GM19468 (cell line): Measurements from ENCODE around the gene PTPRN2.
A peak's percentile ranks its signal among the peaks of the same experiment; 100 is the strongest.
"Not testable (repeated sequence)": the region's sequence is repeated elsewhere in the genome, so short reads cannot be mapped to it uniquely, and the experiment has no call there.

Source experiments
- ATAC-seq: cut with Tn5 transposase; IDR thresholded peaks from one replicate; pipeline ENCODE4 v1.9.1; 2021; ENCODE audit warnings: mild to moderate bottlenecking, moderate library complexity, moderate number of reproducible peaks; ENCODE audit not compliant: unreplicated experiment; ENCODE audit errors: extremely low read depth

PTPRN2 gene

DNA sequence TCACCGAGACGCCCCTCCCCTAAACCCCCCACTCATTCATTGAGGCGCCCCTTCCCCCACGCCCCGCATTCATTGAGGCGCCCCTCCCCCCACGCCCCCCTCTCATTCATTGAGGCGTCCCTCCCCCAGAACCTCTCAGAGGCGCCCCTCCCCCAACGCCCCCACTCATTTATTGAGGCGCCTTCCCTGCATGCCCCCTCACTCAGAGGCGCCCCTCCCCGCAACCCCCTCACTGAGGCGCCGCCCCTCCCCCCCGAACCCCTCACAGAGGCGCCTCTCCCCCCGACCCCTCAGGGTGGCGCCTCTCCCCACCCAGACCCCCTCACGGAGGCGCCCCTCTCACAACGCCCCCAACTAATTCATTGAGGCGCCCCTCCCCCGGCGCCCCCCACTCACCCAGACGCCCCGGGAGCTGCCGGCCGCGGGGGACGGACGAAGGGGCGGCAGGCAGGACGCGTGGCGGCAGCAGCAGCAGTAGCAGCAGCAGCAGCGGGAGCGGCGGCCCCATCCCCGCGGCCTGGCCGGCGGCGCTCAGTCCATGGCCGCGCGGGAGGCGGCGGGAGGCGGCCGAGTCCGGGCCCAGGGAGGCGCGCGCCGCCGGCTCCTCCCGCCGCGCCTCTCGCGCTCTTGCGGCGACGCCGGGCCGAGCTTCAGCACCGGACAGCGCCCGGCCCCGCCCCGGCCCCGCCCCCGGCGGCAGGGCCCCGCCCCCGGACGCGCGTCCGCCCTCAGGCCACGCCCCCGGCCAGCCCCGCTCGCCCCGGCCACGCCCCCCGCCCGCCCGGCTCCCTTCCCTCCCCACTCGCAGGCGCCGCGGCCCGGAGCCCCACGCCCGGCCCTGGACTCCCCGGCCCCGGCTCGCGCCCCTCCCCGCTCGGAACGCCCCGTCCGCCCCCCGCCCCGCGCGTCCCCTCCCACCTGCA is at the start of gene PTPRN2:
PTPRN2 (minus strand) TSS at position 662 of the 923 bp plus-strand sequence.
- peak; percentile 43 for ATAC-seq

DNA sequence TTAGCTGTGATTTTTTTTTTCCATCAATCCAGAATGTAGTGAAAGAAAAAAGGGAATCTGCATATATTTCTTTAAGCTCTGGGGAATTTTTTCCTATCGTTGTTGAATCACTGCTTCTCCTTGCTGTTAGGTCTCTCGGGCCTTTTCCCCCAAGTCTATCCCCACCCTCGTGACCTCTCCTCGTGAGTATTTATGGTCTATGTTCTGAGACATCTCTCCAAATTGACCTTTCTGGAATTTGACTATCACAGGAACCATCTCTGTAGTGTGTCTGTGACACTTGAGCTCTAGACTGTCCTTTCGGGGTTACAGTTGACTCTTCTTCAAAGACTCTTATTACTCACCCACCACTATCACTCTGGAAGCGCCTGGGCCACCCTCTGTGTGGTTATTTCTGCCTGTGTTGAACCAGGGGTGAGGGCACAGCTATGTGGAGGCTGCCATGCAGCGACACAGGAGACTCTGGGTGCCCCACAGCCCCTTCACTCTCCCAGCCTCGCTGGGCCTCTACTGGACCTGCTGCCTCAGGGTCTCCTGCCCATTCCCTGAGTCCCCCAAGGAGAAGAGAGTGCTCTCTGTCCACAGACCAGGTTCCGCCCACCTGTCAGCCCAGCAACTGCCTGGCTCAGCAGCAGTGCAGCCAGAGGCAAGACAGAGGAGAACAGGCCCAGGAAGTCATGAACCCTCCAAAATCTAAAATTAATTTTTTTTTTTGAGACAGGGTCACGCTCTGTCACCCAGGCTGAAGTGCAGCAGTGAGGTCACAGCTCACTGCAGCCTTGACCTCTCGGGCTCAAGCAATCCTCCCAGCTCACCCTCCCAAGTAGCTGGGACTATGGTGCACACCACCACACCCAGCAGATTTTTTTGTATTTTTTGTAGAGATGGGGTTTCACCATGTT is 45.7 kb upstream of the PTPRN2 start:
- no peak for ATAC-seq

- no peak for ATAC-seq
Observed at GRCh38 chr7:158631574-158632195, 44.1 kb upstream of the PTPRN2 start.

DNA sequence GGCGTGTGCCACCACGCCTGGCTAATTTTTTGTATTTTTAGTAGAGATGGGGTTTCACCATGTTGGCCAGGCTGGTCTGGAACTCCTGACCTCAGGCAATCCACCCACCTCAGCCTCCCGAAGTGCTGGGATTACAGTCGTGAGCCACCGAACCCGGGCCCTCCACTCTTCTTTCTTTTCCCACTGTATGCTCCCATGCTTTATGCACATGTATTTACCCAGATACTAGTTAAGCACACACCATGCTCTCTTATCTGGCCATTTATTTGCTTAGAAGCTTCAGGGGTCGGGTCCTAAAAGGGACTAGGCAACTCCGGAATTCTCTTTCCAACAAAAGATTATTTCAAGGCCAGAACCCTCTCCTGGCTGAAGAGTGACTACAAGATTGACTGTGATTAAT is 38.7 kb upstream of the PTPRN2 start:
- ATAC-seq, result not testable (repeated sequence)

GRCh38 chr7:158623241-158623640 is 35.6 kb upstream of the PTPRN2 start:
- no peak for ATAC-seq

DNA sequence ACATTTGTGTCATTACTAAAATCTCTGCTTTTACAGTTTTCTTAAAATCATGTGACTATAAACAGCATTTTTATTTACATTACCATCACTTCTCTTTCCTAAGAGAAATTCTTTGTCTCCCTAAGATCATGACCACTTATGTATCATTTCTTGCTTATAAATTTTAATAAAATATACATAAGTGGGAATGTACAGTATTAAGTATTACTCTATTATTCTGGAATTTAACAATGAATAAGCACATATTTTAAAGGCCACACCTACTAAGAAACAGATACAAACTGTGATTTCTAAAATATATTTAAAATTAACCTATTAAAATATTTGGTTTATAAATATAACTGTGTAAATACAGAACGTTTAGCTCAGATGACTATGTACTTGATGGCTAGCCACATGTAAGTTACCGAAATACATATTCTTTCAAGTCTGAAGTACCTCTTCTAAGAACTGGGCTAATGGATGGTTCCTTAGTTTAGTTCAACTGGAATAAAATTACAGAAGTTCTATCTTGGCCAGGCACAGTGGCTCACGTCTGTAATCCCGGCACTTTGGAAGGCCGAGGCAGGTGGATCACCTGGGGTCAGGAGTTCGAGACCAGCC is 33.3 kb upstream of the PTPRN2 start:
- no peak for ATAC-seq

- ATAC-seq, result no peak
Observed at GRCh38 chr7:158620418-158620817, 32.8 kb upstream of the PTPRN2 start.

DNA sequence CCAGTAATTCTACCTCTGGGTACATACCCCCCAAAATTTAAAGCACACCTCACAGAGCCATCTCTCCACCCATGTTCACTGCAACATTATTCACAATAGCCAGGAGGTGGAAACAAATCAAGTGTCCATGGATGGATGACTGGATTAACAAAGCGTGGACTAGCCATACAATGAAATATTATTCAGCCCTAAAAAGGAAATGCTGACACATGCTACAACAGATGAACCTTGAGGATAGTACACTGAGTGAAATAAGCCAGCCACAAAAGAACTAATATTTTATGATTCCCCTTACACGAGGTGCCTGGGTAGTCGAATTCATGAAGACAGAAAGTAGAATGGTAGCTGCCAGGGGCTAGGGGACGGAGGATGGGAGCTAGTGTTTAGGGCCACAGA is 31.1 kb upstream of the PTPRN2 start:
- ATAC-seq, result no peak

DNA sequence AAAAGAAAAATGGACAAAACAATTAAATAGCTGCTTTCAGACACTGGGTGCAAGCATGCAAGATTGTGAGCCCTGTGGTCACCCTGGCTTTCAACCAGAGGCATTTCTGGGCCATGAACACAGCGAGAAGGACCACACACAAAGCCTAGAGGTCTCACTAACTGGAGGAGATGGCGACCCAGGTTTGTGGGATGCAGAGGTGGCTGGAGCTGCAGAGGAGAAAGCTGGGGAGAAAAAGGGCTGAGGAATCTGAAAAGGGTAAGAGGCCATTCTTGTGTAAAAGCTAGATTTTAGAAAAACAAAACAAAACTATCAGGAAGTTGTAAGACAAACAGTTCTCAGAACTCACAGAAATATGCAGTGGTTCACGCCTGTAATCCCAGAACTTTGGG is 30.1 kb upstream of the PTPRN2 start:
- ATAC-seq, result no peak

DNA sequence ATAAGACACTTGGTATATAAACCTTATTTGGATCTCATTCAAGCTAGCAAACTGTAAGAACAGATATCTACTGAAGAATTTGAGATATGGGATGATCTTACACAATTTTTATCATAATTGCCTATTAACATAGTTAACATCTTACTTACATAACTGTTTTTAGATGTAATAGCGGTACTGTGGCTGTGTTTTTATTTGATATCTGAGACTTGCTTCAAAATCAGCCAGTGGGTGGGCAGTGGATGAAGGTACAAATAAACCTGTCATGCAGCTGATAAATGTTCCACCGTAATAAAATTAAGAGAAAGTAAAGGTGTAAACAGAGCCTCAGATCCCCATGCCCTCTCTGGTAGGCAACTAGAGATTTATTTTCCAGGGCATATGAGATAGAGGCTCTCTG is 28.4 kb upstream of the PTPRN2 start:
- no peak for ATAC-seq

- no peak for ATAC-seq
Observed at GRCh38 chr7:158614700-158615099, 27.1 kb upstream of the PTPRN2 start.

DNA sequence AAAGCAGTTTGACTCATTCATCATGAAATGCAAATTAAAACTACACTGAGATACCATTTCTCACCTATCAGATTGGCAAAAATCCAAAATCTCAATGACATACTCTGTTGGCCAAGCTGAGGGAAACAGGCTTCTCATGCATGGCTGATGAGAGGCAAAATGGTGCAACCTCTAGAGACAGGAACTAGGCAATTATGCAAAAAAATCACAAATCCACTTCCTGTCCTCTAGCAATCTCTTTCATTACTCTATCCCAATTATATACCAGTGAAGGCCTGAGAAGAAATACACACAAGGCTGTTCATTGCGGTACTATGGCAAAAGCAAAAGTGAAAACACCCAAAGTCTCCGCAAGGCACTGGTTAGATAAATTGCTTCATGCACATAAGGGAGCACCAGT is 25.9 kb upstream of the PTPRN2 start:
- ATAC-seq, result peak; percentile 88

DNA sequence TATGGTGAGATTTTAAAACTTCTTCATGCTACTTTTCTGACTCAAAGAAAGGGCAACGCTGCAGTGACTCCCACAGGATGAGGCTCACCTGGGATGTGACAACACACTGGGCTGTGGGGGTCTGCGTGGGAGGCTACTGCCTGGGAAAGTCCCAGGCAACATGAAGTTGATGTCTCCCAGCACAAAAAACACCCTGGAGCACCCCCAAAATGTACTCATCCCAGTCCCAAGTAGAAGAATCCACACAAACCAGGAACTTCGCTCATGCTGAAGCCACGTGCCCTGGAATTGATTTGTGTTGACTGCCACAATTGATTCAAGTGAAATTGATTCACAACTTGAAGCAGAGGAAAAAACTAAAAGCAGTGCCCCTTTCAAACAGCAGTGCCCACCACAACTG is 24.9 kb upstream of the PTPRN2 start:
- no peak for ATAC-seq

DNA sequence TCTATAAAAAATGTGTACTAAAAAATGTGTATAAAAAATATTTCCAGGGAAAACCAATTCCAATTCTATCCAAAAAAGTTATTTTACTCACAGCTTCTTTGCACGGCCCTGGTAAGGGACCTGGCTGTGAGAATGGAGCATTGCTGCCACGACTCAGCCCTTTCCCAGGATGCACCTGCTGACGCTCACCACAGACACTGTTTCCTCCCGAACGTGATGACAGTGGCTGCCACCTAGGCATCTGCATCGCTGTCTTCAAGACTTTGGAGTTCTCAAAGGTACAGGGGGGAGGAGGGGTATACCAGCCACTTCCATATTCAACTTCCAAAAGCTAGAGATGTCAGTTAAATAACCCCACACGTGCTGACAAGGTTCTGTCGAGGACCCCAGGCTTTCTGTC is 23.9 kb upstream of the PTPRN2 start:
- ATAC-seq, result no peak

DNA sequence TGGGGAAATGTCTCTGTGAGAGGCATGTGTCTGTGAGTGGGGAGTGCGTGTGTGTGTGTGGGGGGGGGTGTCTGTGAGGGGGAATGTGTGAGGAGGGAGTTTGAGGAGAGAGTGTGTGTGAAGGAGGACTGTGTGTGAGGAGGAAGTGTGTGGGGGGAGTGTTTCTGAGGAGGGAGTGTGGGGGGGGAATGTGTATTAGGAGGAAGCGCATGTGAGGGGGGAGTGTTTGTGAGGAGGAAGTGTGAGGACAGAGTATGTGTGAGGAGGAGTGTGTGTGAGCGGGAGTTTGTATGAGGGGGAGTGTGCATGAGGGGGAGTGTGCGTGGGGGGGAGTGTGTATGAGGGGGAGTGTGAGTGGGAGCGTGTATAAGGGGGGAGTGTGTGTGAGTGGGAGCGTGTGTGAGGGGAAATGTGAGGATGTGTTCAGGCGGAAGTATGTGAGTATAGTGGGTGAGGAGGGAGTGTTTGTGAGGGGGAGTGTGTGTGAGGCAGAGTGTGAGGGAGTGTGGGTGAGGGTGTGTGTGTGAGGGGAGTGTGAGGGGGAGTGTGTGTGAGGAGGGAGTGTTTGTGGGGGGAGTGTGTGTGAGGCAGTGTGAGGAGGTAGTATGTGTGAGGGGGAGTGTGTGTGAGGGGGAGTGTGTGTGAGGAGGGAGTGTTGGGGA is 21.8 kb upstream of the PTPRN2 start:
- no peak for ATAC-seq

DNA sequence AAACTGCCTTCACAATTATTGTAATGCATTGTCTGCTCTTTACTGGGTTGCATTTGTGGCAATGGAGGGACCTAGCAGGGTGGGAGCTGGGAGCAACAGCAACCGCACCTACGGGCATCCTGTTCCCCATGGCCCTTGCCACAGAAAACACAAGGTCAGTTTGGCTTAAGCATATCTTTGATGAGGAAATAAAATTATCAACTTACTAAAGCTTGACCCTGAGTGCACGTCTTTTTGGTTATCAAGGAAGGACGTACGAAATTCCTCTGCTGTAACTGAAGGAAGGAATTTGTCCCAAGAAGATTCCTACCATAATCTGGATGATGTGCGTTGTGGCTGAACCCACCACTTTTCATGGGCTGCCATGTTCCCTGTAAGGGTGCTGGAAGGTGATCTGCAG is 19.9 kb upstream of the PTPRN2 start:
- ATAC-seq, result no peak

GRCh38 chr7:158606671-158607424 is 19.2 kb upstream of the PTPRN2 start:
- no peak for ATAC-seq

DNA sequence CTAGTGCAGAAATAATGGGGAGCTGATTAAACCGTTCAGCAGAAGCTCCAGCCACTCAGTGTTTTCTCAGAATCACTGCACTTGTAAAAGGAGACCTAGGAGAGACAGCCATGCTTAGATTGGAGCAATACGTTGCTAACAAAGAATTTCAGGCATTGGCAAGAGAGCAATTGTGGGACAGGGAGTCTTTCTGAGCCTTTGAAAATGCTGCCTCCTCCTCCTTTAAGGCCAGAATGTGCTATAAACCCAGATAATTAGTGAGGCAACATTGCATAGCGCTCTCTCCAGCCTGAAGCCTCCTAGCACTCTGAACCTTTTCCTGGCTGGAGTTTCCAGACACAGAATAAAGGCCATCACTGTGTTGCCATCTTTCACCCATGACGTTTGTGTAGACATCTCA is 18.5 kb upstream of the PTPRN2 start:
- no peak for ATAC-seq
